Renal cortex interstitium (tissue), 11 donors: Measurements from ENCODE around the gene SMIM35. TPM values are rescaled to one million over a fixed set of nuclear protein-coding genes. Genes with fewer than 3 reads are reported as not detected.

ENCODE experiments used
- DNase-seq, 11 donors: peaks; one replicate each; pipeline ENCODE4 v3.0.0-alpha.2; 2013; ENCODE audit warnings: low read depth in 9 of 11, low spot score in 4 of 11; ENCODE audit errors: extremely low read depth in 1 of 11
- polyA plus RNA-seq, 3 donors: library from polyadenylated mRNA; unstranded; fragments of 120-200 nt; gene quantifications; one replicate each; pipeline ENCODE4 v1.2.1, GENCODE V29; 2013; ENCODE audit not compliant: insufficient read length in 3 of 3

Gene SMIM35
- polyA plus RNA-seq, 3 donors = 0.09 to 0.21 (median 0.11) TPM

GRCh38 chr11:118049771-118050170 is 37.0 kb downstream of the SMIM35 start:
- DNase-seq = no peak

- DNase-seq = no peak
These were observed 38.0 kb downstream of the SMIM35 start for GRCh38 chr11:118048472-118049370.

DNA sequence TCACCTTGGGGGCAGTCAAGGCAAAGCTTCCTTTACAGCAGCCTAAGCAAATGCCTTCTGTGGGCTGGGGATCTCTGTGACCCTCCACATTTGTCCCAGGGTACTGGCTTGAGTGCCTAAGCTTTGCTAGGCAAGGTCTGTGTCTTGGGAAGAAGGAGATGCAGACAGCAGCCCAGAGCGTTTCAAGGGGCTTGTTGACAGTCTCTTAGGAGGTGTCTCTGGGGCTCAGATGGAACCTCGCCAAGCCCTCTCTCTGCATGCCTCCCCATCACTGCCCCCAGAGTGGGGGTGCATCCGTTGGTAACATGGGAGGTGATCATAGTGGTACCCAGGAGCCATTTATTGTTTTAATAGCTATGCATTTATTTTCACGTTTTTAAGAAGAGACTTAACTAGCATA is 39.0 kb downstream of the SMIM35 start:
- DNase-seq = no peak

- no peak for DNase-seq
These were observed 39.6 kb downstream of the SMIM35 start for GRCh38 chr11:118046964-118047700.

DNA sequence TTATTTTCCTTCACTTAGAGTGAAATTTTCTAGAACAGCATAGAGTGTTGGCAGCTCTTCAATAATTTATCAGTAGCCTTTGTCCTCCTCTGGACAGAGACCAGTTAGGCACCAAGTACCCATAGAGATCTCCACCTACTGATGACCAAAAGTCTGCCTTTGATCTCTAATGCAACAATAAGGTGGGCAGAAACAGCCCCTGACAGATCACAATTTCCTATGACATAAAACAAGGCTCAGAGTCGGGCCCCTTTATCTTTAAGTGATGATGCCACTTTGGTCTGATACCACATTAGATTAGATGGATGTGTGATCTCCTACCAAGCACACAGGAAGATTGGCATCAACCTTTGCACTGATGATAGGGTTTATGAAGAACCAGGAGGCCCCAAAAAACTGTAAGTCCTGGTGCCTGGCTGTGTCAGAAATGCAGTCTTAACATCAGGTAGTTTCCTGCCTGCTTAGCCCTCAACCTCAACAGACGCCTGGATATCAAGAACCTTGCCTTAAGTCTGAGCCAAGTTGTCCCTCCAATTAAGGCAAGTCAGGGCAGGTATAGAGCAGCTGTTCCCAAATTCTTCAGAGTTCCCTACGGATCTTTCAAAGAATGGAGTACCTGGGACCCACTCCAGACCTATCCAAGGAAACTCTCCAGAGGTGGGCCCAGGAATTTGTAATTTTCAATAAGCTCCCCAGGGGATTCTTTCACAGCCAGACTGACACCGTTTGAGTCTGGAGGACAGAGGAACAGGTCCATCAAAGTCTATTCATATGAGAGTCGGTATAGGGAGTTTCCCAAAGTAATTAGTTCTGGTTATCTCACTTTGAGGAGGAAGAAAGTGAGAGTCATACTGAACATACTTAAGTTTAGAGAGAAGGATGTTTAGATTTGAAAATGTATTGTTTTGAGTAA is 40.5 kb downstream of the SMIM35 start:
- no peak for DNase-seq

DNA sequence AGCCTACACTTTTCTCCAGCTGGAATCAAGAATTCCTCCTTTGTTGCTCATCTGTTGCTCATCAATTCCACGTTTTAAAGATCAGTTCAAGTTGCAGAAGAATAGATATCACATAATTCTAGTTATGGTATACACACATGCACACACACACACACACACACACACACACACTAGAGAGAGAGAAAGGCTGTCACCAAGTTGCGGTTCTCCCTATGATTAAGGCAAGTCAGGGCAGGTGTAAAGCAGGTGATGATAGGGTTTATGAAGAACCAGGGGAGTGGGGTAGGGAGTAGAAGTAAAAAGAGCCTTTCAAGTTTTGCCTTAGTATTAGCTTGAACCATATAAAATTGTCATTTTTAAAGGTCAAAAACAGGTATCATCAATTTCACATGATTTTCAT is 41.6 kb downstream of the SMIM35 start:
- no peak for DNase-seq

GRCh38 chr11:118042796-118043195 is 44.0 kb downstream of the SMIM35 start:
- DNase-seq = no peak

DNA sequence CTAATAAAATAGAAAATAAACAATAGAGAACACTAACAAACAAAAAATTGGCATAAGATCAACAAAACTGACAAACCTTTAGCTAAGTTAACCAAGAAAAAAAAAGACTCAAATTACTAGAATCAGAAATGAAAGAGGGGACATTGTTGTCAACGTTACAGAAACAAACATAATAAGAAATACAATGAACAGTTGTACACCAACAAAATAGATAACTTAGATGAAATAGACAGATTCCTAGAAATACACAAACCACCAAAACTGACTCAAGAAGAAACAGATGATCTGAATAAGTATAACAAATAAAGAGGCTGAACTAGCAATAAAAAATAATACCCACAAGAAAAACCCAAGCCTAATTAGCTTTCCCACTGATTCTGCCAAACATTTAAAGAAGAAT is 44.6 kb downstream of the SMIM35 start:
- no peak for DNase-seq

- no peak for DNase-seq
These were observed 53.3 kb downstream of the SMIM35 start for GRCh38 chr11:118033443-118033842.

GRCh38 chr11:118028626-118029025 is 58.1 kb downstream of the SMIM35 start:
- DNase-seq = no peak

GRCh38 chr11:118027694-118028093 is 59.1 kb downstream of the SMIM35 start:
- no peak for DNase-seq

DNA sequence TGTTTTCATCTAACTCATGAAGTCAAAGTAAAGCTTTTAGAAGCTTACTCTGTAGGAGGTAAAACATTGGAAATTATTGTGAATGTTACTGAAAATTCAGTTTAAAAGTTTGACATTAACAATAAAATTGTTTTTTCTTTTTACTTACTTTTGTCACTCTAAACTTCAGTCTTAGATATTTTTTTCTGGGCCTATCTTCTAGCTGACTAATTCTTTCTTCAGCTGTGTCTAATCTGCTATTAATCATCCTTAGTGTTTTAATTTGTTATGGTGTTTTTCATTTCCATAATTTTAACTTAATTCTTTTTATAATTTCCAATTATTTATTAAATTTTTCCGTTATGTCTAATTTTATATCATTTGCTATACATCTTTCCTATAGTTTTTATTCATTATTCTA is 65.6 kb downstream of the SMIM35 start:
- DNase-seq = no peak

DNA sequence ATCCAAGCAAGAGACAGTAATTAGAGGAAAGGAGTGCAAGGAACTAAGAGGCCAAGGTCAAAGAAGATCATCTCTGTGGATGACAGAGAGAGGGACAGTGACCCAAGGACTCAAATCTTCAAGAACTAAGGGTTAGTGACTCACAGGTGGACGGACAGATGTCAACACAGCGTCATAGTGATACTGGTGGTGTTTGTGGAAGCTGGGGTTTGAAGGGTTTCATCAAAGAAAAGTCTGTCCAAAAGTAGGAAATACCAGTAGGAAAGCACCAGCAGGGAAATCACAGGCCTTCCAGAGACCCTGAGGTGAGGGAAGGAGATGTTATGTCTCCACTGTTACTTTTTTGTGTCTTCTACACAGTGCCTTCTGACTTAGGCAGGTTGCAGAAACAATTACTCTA is 68.4 kb downstream of the SMIM35 start:
- DNase-seq = no peak

- no peak for DNase-seq
These were observed 69.0 kb downstream of the SMIM35 start for GRCh38 chr11:118017631-118018315.

DNA sequence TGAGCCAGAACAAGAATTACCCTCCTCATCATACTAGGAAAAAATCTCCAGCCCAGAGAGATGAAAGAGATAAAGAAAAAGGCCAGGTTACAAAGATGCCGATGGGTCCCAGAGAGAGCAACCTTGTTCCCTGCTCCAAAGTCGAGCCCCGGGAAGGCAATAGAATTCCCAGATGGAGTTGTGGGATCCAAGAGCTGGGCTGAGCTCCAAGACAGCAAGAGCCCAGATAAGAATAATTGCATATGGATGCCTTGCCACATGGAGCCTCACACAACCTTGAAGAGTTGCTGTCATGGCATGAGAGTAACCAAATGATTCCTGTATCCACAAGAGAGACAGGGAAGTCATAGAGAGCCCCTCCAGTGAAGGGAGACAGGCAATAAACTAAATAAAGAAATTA is 69.7 kb downstream of the SMIM35 start:
- DNase-seq = no peak

- DNase-seq = no peak
These were observed 70.7 kb downstream of the SMIM35 start for GRCh38 chr11:118016104-118016503.

GRCh38 chr11:118015385-118015841 is 71.3 kb downstream of the SMIM35 start:
- no peak for DNase-seq

- no peak for DNase-seq
These were observed 72.7 kb downstream of the SMIM35 start for GRCh38 chr11:118014022-118014421.
